ENCODE measurements around the gene RAB9A.

Gene RAB9A

DNA sequence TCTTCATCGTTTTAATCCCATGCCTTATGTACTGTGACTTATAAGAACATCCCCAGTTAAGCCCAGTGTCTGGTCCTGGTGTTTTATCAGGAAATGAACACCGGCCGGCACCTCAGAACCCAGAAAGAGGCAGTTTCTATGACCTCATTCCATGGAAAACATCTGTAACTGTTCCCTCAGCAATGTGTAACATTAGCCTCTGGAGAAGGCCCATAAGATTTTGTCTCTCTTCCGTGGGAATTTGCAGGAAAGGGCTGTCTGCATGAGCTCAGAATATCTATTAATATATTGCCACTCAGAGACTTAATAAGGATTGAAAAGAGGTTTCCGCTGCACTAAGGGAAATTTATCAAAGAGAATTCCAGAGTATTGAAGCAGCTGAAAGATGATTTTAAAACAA, 39.1 kb upstream of the RAB9A start:
- TF ChIP-seq, protein P1, sequence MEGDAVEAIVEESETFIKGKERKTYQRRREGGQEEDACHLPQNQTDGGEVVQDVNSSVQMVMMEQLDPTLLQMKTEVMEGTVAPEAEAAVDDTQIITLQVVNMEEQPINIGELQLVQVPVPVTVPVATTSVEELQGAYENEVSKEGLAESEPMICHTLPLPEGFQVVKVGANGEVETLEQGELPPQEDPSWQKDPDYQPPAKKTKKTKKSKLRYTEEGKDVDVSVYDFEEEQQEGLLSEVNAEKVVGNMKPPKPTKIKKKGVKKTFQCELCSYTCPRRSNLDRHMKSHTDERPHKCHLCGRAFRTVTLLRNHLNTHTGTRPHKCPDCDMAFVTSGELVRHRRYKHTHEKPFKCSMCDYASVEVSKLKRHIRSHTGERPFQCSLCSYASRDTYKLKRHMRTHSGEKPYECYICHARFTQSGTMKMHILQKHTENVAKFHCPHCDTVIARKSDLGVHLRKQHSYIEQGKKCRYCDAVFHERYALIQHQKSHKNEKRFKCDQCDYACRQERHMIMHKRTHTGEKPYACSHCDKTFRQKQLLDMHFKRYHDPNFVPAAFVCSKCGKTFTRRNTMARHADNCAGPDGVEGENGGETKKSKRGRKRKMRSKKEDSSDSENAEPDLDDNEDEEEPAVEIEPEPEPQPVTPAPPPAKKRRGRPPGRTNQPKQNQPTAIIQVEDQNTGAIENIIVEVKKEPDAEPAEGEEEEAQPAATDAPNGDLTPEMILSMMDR (IDR thresholded peaks at IDR 0.05; ENCODE audit: insufficient read depth, low read length, missing control alignments) = no peak
- H3K4me3 ChIP-seq (ENCODE audit: low read depth, low read length) = no peak overlapping the region
- CTCF ChIA-PET = interaction anchor here (0.8 to 1.4 kb wide), 2 partner anchors 12 to 143 kb away, joined by 3 to 4 read pairs; no protein-coding TSS in a partner anchor
- DNase-seq (ENCODE audit: low read depth, low spot score) = no peak
- POLR2A ChIA-PET = interaction anchor here (0.8 kb wide), 1 partner anchor 379 kb away, joined by 3 read pairs; no protein-coding TSS in a partner anchor

DNA sequence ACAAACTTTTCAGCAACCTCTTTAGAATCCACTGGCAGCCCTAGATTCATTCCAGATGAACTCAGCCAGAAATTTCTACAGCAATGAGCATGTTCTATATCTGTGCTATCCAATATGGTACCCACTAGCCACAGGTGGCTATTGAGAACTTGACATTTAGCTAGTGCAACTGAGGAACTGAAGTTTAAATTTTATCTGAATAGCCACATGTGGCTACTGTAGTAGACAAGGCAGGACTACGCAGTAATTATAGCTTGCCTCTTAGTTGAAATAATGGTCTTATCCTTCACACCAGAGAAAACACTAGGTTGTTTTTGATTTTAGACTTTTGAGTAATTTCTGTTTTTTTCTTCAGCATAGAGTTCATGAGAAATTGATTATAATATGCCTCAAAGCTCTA, 38.6 kb upstream of the RAB9A start:
- DNase-seq (ENCODE audit: low read depth, low spot score) = no peak
- H3K4me3 ChIP-seq (ENCODE audit: low read depth, low read length) = no peak overlapping the region
- TF ChIP-seq, protein P1 (IDR thresholded peaks at IDR 0.05; ENCODE audit: insufficient read depth, low read length, missing control alignments) = no peak
- POLR2A ChIA-PET = interaction anchor here (0.8 kb wide), 1 partner anchor 379 kb away, joined by 3 read pairs; no protein-coding TSS in a partner anchor
- CTCF ChIA-PET = interaction anchor here (0.8 to 1.5 kb wide), 4 partner anchors 12 to 144 kb away, joined by 3 to 7 read pairs (median 4); no protein-coding TSS in a partner anchor

DNA sequence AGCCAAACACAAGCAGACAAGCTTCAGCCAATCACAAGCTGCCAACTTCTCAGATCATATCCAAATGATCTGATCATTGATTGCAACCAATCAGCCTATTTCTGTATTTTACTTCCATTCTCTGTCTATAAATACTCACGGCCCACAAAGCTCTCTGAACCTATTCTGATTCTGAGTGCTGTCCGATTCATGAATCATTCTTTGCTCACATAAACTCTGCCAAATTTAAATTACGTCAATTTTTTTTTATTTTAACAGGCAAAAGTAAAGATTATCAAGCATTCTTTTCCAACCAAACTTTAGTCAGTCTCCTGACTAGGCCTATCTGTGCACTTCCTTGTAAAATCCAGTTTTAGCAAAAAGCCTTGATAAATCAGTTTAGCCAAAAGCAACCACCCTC, 37.8 kb upstream of the RAB9A start:
- no peak for DNase-seq (ENCODE audit: low read depth, low spot score)
- ChIA-PET CTCF (interaction anchor here (1.0 to 1.5 kb wide), 2 partner anchors 129 to 144 kb away, joined by 3 to 7 read pairs; no protein-coding TSS in a partner anchor), POLR2A (no interaction called here)
- TF ChIP-seq, protein P1 (IDR thresholded peaks at IDR 0.05; ENCODE audit: insufficient read depth, low read length, missing control alignments) = no peak
- no peak overlapping the region for H3K4me3 ChIP-seq (ENCODE audit: low read depth, low read length)

DNA sequence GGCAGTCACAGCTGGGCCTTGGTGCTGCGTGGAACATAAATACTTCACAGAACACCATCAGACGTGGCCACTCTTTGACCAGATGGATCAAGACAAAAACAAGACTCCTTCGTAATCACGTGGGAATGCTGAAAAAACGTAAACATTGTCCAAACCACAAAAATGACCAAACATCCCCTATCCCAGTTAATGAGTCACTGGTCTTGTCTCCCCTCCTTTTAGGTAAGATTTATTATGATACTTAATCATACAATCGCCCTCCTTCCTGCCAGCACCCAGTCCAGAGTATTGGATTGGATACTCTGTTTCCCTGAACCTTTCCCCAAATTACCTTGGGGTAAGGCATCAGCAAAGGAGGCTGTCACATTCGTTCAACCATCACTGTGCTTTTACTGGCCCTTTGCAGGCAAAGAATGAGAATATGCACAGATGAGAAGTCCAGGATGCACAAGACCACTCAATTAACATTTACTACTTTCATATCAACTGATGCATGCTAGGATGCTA, 36.6 kb upstream of the RAB9A start:
- CTCF ChIA-PET = interaction anchor here (2.0 kb wide), 1 partner anchor 145 kb away, joined by 6 read pairs; no protein-coding TSS in a partner anchor
- POLR2A ChIA-PET = no interaction called here
- TF ChIP-seq, protein P1 (IDR thresholded peaks at IDR 0.05; ENCODE audit: insufficient read depth, low read length, missing control alignments) = no peak
- peak; percentile 77 for DNase-seq (ENCODE audit: low read depth, low spot score)
- H3K4me3 ChIP-seq (ENCODE audit: low read depth, low read length) = peak overlapping the region; percentile 50

DNA sequence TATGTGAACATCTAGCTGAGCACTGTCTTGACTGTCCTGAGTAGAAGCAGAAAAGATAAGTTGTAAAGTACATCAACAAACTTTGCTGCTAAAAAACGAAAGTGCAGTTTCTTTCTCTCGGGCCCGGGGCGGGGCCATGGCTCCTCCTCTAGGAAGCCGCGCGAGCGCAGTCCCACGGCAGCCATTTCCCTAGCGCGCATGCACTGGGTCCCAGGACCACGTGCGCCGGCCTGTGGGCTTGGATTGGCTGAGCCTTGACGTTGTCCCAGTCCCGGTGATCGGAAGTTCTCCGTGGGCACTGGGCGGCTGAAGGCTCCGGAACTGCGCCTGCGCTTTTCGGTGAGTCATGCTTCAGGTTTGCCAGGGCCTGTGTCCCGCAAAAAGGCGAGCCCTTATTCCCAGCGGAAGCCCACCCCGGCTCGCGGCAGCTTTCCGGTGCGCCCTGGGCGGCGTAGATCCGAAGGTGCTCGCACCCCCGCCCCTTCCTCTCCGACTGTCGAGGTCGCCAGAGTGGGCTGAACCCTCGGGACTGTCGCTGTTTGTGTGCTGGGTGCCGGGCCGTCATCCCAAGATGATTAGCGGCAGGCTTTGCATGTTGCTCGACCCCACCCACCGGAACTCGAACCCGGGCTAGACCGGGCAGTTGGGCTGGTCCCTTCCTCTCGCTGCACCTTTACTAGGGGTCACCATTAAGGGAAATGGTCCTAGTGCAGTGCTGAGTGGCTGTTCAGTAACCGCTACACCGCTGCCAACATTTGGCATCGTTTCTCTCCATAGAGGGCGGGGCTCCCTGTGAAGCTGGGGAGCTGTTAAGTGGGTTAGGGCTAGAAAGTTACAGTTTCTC, 35.9 kb upstream of the RAB9A start, which contains the start of gene TCEANC:
TCEANC (plus strand) TSS at position 292 of the 844 bp plus-strand sequence. CDS start 9,368 bp downstream, outside the sequence.
- POLR2A ChIA-PET = no interaction called here
- DNase-seq (ENCODE audit: low read depth, low spot score) = peak; percentile 79
- CTCF ChIA-PET = interaction anchor here (1.0 to 2.0 kb wide), 2 partner anchors 8 to 146 kb away, joined by 3 to 6 read pairs; no protein-coding TSS in a partner anchor
- H3K4me3 ChIP-seq (ENCODE audit: low read depth, low read length) = peak within 1 kb of the TSS; percentile 70
- TF ChIP-seq, protein P1 (IDR thresholded peaks at IDR 0.05; ENCODE audit: insufficient read depth, low read length, missing control alignments) = no peak

DNA sequence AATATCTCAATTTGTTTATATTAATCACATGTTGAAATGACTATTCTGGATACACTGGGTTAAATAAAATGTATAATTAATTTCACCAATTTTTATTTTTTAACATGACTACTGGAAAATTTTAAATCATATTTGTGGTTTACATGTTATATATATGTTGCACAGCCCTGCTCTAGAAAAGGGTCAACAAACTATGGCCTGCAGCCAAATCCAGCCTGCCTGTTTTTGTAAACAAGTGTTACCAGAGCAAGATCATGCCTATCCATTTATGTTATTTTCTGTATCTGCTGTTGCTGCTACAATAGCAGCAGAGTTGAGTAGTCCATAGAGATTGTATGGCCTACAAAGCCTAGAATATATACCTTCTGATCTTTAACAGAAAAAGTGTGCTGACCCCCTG, 34.8 kb upstream of the RAB9A start:
- TF ChIP-seq, protein P1 (IDR thresholded peaks at IDR 0.05; ENCODE audit: insufficient read depth, low read length, missing control alignments) = no peak
- DNase-seq (ENCODE audit: low read depth, low spot score) = no peak
- ChIA-PET CTCF (interaction anchor here (0.7 to 2.2 kb wide), 4 partner anchors 10 to 147 kb away, joined by 3 to 8 read pairs (median 4); no protein-coding TSS in a partner anchor), POLR2A (no interaction called here)
- H3K4me3 ChIP-seq (ENCODE audit: low read depth, low read length) = no peak overlapping the region

All from AG04449 (cell line).